ENCODE data around the gene IFT81.

The IFT81 gene

DNA sequence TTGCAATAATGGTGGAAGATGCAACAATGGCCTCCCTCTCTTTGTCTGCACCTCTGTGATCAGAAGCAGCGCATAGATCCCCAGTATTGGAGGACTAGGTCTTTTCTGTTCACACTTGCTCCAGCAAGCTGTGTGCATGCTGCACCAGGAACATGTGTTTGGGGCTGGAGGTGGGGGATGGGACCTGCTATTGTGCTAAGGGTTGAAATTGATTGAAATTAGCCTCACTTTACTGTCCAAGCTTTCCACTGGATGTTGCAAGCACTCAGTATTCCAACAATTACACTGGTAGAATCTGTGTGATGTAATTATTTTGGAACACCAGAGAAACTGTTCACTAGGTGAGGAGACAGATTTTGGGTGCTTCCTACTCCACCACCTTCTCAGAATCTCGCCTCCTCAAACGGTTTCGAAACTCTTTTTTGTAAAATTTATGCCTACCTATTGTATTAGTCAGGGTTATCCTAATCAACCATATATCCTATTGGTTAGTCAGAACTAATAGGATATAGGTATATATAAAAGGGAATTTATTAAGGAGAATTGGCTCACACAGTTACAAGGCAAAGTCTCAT is 35.6 kb downstream of the IFT81 start:
- DNase-seq: no peak

DNA sequence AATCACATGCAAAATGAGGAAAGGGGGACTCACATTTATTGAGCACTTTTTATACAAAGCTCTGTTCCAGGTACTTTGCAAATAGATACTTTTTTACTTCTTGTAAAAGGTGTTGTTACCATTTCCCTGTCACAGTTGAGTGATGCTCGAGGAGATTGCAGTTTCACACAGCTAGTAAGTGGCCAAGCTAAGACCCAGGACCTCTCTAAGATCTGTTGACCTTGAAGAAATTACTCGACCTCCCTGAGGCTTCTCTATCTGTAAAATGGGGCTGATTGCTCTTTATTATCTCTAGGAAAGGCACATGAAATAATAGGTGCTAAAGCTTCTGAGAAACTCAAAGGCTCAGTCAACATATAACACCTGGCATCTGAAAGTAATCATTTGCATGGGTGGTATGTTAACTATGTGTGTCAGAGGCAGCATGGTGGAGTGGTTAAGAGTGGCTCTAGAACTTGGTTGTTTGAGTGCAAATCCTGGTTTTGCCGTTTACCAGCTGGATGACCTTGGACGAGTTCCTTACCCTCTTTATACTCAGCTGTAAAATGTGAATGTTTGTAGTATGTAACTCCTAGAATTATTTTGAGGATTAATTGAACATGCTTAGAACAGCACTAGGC is 41.5 kb downstream of the IFT81 start:
- no peak for DNase-seq

DNA sequence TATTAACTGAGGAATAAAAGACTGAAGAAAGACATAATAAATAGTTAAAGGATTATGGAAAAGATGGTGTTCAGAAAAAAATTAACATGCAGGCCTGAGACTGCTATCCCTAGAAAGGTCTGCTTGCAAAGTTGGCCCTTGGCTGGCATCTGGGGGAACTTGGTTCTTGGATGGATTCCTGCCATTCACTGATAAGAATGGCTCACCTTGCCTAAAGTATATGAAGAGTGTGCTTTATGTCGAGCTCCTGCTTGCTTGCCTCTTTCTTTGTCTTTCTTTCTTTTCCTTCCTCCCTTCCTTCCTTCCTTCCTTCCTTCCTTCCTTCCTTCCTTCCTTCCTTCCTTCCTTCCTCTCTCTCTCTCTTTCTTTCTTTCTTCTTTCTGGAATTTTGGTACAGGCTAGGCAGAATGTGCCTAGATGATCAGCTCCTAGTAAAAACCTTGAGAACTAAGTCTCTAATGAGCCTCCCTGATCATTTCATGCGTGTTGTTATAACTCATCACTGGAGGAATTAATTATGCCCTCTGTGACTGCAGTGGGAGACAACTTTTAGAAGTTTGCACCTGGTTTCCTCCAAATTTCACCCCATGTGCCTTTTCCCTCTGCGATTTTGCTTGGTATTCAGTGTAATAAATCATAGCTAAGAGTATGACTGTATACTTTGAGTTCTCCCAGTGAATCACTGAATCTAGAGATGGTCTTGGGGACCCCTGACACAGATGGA is 44.7 kb downstream of the IFT81 start:
- DNase-seq: no peak

DNA sequence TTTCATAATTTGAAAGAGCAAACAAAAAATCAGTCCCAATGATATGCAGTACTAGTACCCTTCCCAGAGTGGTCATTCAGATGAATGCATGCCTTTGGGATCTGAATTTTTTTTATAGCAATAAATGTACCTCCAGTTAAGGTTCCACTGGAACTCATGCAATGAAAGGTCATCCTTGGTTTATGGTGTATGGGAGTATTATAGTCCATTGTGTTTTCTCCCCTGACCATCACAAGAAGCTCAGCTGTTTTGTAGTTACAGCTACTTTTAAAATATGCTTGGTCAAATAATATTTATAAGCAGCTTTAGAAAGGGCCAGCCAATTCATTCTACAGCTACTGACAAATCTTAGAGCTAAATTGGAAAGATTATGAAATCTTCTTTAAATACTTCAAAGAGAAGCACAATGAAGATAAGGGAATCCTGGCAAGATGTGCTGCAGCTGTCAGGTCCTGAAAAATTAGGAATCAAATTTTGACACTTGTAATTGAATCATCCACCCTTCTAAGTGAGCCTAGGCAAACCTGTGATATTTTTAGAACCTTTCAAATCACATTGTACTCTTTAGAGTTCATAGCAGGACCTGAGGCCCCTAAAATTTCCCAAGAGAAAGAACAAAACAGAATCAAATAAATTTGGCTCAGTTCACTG is 46.5 kb downstream of the IFT81 start:
- DNase-seq: no peak

DNA sequence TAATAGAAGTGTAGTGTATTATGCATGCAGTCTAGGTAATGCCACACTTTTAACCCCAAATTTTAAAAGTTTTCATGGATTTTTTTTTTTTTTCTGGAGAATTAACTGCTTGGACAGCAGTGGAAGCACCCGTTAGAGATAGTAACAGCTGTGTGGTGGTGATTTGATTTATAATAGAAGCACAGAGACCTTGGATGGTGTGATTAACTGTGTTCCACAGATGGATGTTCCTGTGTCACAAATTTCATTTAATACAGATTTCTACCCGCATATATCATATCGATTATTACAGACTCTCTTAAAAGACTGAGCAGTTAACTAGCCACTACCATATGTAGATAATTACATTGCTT is 47.0 kb downstream of the IFT81 start:
- DNase-seq: no peak

DNA sequence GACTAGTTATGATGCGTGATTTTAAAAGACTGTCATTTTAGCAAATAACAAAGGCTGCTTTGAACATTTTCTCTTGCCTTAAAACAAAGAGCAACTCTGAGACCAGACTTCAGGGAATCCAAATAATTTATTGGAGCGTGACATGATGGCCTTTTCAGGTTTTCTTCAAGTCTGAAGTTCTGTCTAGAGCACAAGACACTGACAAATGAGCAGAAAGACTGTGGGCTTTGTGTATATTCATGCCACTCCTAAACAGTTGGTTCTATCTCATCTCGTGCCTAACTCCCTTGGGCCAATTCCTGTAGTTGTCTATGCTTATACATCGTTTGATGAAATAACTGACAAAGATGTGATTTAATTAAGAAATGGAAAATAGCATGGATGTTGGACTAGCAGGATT is 47.5 kb downstream of the IFT81 start:
- no peak for DNase-seq

DNA sequence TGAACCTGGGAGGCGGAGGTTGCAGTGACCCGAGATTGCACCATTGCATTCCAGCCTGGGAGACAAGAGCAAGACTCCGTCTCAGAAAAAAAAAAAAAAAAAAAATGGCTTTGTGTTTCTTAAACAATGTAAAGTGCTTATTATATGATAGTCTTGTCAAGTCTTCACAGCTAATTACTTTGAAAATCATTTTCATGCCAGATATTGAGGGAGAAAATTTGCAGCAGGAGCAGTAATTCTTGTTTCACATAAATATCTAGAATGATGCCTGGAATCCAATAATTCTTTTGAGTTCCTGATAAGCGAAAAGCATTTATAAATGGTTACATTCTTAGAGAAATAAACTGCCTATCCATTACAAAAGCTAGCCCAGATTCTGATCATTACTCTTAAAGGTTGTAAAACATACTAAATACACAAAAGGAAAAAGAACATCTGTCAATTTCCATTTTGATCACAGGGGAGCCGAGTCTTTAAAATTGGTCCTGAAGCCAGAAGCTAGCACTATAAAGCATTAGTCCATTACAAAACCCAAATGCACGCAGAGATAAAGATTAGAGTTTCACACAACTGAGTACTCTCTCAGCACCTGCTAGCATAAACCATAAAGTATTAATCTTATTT is 50.3 kb downstream of the IFT81 start:
- DNase-seq: no peak

DNA sequence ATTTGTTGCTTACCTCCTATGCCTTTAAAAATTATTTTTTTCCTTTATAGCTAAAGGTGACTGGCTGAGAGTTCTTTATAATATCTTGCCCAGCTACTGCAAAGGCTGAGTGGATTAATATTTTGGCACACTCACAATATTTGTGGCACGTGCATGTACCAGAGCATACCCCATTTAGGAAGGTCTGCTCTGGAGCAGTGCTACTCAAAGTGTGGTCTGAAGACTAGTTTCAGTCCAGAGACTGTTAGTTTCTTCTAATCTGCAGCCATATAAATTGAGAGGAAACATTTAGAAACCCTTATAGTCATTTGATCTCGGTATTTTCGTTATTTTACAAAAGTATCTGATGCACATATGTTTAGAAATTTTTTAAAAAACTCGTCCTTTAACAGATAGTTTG is 51.0 kb downstream of the IFT81 start:
- no peak for DNase-seq

DNA sequence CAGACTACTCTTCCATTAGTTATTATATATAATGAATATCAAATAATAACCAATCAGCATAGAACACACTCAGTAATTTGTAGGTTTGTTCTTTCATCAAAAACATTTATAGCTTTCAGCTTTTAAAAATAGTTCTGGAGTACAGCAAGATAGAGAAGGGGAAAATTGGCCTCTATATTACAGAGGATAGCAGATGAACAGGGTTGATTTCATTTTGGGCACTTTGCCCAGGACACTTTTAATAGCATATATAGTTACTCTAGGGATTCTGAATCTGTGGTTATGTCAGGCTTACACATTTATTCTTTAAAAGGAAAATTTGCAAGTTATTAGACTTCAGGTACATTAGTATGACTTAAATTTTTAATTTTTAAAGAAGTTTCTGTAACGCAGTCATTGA is 52.6 kb downstream of the IFT81 start:
- no peak for DNase-seq

DNA sequence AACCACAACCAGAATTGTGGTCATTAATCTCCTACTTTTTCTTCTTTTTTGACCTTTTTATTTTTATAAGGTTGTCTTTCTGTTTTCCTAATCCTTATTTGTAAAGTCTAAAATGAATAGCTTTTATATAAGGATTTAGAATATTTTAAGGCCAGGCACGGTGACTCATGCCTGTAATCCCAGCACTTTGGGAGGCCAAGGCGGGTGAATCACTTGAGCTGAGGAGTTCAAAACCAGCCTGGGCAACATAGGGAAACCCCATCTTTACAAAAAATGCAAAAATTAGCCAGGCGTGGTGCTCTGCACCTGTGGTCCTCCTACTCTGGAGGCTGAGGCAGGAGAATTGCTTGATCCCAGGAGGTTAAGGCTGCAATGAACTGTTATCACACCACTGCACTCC is 55.1 kb downstream of the IFT81 start:
- no peak for DNase-seq

DNA sequence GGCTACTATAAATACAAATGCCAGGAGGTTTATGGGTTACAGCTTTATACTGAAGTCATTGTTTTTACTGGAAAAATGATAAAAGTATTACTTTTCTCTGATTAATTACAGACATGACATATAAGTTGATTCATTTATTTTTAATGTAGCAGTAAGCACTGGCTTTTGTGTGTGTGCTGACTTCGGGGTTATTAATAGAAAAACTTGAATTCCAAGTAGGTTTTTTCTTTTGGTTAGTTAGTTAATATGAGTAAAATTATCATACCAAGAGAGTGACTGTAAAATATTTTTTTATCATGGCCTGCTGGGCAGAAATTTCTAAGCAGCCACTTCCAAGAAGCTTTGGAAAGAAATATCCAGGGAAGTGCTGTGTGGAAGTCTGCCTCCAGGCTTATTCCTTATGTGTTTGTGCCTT is 56.4 kb downstream of the IFT81 start:
- DNase-seq: no peak

DNA sequence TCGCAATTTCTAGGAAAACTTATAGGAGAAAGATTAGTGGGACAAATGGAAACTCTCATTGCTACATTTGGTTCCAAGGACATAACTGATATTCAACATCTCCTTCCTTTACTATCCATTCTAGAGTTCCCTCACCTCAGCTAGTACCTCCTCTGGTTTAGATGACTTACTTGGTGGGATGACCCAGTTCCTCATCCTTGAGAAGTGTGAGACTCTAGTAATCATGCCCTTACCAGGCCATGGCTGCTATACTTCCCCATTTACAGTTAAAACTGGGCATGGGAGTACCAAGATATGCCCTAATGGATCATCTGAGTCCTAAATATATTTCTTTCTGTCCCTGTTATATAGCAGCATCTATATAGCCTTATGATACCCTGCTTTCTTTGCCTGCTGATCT is 58.1 kb downstream of the IFT81 start:
- DNase-seq: no peak

DNA sequence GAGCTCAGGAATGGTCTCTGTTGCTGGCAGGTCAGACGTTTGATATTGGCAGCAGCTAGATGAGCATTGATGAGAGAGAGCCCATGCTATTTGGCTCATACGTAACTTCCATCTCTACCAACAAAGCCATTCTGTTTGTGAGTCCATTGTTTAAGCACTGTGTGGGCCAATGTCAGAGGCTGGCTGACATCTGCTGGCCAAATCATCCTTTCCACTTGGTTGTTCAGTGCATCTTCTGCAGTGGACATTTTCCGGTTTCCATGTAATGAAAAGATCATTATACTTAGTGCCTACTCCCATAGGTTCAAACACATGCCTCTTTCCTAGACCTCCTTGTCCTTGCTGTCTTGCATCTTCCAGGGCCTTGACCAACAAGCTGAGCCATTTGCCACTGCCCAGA is 59.2 kb downstream of the IFT81 start:
- no peak for DNase-seq

DNA sequence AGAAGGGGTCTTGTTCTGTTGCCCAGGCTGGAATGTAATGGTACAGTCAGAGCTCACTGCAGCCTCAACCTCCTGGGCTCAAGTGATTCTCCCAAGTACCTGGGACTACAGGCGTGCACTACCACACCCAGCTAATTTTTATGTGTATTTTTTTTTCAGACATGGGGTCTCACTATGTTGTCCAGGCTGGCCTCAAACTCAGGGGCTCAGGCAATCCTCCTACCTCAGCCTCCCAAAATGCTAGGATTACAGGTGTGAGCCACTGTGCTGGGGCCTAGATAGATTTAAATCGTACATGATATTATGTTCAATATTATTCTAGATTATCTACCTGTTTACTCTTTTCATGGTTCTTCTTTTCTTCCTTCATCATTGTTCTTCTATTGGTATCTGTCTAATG is 61.5 kb downstream of the IFT81 start:
- no peak for DNase-seq

DNA sequence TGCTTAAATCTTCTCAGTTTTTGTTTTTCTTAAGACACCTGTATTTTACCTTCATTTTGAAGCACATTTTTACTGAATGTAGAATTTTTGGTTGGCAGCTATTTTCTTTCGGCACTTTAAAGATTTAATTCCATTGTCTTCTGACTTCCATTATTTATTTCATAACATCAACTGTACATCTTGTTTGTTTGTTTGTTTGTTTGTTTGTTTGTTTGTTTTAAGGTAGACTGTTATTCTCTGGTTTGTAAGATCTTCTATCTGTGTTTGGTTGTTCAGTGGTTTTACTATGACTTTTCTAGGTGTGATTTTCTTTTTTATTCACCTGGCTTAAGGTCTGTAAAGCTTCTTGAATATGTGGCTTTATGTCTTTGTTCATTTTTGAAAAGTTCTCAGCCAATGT is 61.9 kb downstream of the IFT81 start:
- DNase-seq: no peak

DNA sequence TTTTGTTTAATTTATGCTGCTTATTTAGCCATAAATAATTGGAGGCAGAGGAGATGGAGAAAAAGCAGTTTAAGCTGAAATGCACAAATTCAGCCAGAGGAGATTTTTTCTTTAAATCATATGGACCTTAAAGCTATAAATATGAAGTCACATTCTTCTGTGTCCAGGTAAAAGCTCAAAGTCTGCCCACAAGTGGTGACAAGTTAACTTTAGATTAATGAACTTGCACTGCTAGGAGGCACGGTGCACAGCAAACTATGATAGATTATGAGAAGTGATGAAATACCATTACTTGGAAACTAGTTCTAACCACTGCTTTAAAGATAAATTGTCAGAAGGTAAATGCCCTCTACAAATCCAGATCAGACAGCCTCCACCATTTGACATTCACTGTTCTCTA is 69.0 kb downstream of the IFT81 start:
- no peak for DNase-seq

DNA sequence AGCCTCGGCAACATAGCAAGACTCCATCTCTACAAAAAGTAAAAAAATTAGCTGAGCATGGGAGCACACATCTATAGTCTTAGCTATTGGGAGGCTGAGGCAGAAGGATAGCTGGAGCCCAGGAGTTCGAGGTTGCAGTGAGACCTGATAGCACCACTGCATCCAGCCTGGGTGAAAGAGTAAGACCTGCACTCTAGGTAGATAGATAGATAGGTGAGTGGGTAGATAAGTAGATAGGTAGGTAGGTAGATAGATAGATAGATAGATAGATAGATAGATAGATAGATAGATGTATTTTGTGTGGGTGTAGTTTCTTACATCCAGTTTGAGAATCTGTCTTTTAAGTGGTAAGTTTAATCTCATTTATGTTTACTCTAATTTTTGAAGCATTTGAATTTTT is 72.8 kb downstream of the IFT81 start:
- no peak for DNase-seq

DNA sequence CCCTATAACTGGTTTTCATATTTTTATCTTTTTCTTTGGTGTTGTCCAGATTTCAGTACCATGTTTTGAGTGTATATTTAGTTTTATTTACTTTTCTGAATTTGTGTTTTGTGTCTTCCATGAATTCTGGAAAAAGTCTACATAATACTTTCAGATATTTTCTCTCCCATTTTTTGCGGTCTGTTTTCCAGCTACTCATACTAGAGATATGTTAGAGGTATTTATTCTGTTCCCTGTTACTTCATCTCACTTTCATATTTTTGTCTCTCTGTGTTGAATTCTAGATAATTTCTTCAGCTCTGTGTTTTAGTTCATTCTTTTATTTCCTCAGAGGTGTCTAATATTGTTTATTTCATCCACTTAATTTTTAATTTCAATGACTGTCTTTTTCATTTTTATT is 74.2 kb downstream of the IFT81 start:
- no peak for DNase-seq

DNA sequence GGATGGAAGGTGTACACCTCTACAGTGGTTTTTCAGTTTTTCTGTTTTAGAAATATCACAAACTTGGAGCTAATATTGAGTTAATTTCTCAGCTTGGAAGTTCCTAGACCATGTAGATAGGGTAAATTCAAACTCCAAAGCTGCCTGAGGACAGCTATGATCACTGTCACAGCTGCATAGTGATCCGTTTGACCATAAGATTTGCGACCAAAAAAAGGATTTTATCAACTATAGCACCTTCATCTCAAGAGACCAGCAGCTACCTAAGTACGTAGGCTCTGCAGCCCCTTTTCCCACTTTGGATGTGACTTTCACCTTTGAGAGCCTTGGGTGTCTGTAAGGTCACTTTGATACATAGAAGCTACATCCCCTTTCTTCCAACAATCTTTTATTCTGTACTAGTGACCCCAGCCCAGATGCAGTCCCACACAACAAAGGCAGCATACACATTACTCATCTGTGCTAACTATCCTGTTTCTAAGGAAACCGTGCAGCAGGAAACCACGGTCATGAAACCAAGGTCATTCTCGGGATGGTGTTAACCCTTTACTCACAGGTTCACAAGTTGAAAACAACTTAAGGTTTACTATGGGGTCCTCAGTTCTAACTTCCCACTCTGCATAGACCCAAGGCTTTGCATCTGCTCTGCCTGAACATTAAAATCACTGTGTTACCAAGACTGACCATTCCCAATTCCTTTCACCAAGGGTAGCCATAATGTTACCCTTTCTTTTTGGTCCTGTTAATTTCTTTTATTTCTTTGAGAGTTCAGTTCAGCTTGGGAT is 75.4 kb downstream of the IFT81 start:
- no peak for DNase-seq

DNA sequence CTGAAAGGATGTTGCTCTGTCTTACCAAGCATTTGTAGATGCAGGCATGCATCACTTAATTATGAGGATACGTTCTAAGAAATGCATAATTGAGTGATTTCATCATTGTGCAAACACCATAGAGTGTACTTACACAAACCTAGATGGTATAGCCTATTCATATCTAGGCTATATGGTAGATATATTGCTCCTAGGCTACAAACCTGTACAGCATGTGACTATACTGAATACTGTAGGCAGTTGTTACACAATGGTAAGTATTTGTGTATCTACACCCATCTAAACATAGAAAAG is 75.9 kb downstream of the IFT81 start:
- DNase-seq: no peak

DNA sequence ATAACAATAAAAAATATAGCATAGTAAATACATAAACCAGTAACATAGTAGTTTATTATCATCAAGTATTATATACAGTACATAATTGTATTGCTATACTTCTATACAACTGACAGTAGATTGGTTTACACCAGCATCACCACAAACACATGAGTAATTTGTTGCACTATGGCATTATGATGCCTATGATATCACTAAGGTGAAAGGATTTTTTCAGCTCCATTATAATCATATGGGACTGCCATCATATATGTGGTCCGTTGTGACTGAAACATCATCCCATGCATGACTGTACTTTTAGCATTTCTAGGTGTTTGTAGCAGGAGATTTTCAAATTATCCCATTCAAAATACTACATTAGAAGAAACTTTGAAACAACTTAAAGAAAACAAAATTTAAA is 77.8 kb downstream of the IFT81 start:
- DNase-seq: no peak

DNA sequence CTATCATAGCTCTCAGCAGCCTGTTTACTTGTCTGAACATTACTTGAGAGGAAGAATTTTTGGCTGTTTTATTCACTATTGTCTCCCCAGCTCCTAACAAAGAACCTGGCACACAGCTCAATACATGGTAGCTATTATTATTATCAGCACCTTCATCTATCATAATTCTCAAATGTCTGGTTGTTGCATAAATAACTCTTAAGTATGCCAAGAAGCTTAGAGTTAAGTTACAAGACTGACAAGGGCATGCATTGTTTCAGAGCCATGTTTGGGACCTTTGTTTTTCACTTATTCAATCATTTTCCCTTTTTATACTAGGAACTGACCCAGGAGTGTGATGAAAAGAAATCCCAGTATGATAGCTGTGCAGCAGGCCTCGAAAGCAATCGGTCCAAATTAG is 79.4 kb downstream of the IFT81 start:
- no peak for DNase-seq

DNA sequence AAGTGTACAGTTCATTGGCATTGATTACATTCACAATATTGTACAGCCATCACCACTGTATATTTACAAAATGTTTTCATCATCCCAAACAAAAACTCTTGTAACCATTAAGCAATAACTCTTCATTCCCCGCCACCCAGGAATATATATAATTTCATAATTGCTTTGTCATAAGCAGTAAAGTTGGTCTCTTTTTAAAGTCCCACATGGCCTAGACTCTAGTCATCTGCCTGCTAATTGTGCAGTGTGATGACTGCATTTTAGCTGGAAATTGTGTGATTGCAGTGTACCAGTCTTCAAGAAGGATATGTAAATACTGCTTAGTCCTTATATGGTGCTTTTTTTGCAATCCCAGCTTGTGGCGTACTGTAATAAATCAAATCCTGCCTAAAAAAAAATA is 81.8 kb downstream of the IFT81 start:
- DNase-seq: no peak
